GM18909 (cell line): Measurements from ENCODE around the gene SLC18A2.

Experiments used
- ATAC-seq: cut with Tn5 transposase; IDR thresholded peaks from one replicate; pipeline ENCODE4 v1.9.1; 2021; ENCODE audit warnings: mild to moderate bottlenecking; ENCODE audit not compliant: unreplicated experiment, poor library complexity

The SLC18A2 gene

GRCh38 chr10:117240621-117241529 is at the start of gene SLC18A2:
Gene SLC18A2 (plus strand): TSS chr10:117241114. CDS start chr10:117241694, 580 bp downstream.
- ATAC-seq = no peak

DNA sequence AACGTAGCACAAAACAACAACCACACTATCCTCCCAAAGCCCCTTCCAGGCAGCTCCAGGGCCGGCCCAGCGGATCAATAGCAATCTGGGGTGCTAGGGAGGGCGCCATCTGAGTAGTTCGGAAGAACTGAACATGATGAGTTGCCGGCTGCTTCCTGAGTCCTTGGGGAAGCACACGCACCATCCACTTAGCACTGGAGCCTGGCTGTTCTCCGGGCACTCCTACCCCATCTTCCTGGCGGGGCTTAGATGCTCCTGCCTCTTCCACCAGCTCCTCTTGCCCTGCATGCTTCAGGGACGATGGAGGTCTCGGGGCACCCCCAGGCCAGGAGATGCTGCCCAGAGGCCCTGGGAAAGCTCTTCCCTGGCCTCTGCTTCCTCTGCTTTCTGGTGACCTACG is 43.7 kb upstream of the SLC18A2 start, which contains the start of gene KCNK18:
Gene KCNK18 (plus strand): TSS at position 301 of the 400 bp plus-strand sequence. CDS start 0 bp downstream, at position 301.
- ATAC-seq = no peak

- ATAC-seq = no peak
Measured at GRCh38 chr10:117198088-117198487, 42.8 kb upstream of the SLC18A2 start.

DNA sequence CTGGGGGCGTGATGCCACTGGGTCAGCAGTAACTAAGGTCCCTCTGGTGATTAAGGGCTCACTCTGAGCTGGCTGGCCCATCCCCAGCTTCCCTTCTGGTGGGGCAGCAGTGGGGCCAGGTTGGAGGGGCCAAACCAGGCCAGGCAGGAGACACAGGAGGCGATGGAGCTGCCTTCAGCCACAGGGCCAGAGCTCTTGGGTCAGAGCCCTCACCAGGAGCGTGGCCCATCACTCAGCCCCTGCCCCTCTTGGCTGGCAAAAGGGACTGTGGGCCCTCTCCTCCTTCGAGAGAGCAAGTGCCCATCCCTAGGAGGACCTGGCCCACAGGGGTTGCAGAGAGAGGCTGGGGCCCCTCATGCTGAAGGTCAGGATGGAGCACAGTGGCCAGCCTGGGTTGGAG is 39.1 kb upstream of the SLC18A2 start:
- no peak for ATAC-seq

DNA sequence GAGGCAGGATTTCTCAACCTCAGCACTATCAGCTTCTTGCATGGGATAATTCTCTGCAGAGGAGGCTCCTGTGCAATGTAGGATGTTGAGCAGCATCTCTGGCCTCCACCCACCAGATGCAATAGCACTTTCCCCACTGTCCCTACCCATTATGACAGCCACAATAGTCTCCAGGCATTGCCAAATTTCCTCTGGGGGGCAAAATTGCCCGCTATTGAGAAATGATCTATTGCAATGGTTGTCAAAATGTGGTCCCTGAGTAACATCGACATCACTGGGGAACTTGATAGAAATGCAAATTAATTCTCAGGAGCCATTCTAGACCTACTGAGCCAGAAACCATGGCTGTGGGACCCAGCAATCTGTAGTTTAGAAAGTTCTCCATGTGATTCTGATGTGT is 36.6 kb upstream of the SLC18A2 start:
- no peak for ATAC-seq

DNA sequence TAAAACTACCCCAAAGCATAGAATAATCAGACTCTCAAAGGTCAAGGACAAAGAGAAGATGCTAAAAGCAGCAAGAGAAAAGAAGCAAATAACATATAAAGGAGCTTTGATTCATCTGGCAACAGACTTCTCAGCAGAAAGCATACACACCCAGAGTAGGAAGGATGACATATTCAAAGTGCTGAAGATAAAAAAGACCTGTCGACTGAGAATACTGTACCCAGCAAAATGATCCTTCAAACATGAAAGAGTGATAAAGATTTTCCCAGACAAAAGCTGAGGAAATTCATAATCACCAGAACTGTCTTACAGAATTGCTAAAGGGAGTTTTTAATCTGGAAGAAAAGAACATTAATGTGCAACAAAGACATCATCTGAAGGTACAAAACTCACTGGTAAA is 28.7 kb upstream of the SLC18A2 start:
- ATAC-seq = no peak

DNA sequence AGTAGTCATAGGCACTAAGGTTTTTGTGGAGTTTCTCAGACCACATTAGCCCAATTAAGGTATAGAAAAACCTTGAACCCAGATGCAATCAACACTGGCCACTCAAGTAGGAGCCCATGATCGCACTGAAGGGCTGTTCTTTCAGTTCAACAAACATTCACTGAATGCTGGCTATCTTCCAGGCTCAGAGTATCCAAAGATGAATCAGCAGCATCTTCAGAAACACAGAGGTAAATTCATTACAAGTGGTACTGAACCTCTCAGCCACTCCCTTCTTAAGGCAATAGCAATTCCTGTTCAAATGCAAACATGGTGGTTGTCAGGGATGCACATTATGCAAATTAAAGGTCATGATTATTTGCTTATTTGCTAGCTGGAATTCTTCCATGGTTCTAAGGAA is 26.5 kb upstream of the SLC18A2 start:
- ATAC-seq = no peak

DNA sequence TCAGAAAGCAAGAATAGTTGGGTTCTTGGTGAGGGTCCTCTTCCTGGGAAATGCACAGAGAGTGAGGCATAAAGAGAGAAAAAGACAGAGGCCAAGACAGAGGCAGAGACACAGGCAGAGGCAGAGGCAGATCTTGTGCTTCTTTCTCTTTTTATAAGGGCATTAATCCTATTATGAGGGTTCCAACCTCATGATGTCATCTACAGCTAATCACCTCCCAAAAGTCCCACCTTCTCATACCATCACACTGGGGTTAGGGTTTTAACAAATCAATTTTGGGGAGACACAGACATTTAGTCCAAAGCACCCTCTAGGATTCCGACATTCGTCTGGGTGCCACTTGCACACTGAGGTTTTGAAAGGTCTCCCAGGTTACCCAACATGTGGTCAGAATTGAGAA is 25.8 kb upstream of the SLC18A2 start:
- ATAC-seq = no peak

GRCh38 chr10:117216028-117216427 is 24.9 kb upstream of the SLC18A2 start:
- ATAC-seq = no peak

DNA sequence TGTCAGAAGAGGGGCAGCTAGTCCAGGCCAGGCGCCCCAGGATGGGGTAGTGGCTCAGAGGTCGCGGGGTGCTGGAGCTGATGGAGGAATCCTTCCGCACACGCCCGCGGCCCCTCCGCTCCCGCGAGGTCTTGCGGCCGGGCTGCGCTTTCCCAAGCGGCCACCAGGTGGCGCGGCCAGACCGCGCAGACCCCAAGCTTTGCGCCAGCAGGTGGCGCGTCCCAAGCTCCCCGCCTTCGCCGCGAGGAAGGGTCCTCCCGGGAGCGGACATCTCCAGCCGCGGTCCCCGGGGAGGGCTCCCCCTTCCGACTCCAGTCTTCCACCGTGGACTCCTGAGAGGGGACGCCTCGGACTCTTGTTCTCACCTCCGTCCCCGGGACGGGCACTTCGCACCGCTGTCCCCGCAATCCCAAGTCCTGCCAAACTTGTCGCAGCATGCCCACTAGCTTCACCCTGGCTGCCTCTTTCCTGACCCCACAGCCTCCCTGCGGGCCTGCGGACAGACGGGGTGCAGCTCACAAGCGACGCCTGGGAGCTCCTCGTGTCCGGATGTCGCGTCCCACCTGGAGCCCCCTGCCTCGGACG is 24.2 kb upstream of the SLC18A2 start:
- peak; percentile 88 for ATAC-seq

GRCh38 chr10:117217196-117217761 is 23.6 kb upstream of the SLC18A2 start:
- ATAC-seq = peak; percentile 49

DNA sequence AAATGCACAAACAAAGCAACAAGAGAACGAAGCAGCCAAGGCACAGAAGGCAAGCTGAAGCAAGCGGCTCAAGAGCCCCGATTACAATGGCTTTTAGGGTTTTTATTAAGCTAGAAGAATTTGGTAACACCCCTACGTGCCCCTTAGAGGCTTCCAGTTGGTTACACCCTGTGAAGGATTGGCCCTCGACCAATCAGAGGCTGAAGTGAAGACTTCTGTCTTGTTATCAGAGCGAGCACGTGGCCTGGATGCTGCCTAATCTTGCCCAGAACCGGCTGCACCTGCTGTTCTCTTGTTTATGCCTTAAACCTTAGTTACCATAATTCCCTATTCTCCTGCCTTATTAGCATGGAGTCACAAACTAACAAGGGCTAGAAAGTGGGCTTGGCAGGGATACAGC is 22.3 kb upstream of the SLC18A2 start:
- ATAC-seq = no peak

DNA sequence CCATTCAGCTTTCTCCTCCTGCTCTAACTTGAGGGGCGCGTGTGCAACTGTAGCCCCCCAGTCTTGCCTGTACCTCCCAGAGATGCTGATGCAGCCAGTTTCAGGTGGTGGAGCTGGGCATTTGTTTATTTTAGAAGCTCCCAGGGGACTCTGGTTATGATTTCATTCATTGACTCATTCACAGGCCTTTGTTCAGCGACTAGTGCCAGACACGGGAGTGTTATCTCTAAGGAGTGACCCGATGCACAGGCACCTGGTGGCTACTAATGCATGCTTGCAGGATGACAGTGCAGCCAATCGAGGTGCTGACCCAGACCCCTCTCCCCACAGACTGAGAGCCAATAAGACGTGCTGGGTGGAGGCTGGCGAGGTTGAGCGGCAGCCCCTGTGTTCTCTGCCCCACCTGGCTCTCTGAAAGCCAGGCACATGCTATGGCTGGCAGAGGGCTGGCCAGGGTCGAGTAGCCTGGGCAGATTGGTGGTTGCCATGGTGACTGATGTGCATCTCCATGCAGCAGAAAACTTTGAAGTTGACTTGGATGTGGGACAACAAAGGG is 19.7 kb upstream of the SLC18A2 start:
- no peak for ATAC-seq

DNA sequence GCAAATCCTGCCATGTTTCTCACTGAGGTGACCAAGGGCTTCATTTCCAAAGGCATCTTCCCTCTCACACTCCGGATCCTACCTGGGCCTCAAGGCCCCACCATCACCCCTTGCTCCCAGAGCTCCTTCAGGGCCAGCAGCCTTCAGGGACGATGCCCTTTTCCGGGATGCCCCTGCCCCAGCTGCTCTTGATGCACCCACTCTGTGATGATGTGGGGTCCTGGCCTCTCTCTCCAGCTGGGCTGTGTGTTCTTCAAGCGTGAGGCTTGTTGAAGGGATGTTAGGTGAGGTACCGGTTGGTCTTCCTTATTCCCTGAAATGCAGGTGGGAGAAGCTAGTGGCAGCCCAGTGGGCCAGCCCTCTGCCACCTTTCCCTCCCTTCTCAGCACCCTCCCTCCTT is 18.4 kb upstream of the SLC18A2 start:
- no peak for ATAC-seq

GRCh38 chr10:117222976-117223692 is 17.8 kb upstream of the SLC18A2 start:
- ATAC-seq = no peak

- no peak for ATAC-seq
Measured at GRCh38 chr10:117223693-117224430, 17.1 kb upstream of the SLC18A2 start.

GRCh38 chr10:117224881-117225280 is 16.0 kb upstream of the SLC18A2 start:
- ATAC-seq = no peak

DNA sequence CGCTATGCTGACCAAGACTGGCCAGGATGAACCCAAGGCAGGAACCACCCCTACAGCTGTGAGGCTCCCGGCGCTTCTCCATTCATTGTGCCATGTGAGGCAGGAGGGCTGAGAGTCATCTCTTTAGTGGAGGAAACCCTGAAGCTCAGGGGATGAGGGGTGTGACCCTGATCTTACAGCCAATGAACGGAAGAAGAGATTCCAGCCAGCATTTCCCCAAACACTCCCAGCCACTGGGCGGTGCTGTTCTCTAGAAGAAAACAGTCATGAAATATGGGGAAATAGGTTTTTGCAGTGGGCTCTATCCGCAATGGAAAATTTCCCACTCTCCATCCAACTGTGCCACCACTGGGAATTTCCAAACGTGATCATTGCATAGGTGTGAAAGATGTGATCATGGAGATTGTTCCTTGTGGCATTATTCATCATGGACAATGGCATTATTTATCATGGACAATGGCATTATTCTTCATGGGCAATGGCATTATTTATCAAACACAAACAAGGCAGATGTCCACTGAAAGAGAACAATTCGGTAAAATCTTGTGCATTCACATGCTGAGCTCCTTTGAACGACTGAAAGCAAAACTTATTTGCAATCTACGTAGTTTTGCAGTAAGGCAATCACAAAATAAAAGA is 14.0 kb upstream of the SLC18A2 start:
- ATAC-seq = no peak

DNA sequence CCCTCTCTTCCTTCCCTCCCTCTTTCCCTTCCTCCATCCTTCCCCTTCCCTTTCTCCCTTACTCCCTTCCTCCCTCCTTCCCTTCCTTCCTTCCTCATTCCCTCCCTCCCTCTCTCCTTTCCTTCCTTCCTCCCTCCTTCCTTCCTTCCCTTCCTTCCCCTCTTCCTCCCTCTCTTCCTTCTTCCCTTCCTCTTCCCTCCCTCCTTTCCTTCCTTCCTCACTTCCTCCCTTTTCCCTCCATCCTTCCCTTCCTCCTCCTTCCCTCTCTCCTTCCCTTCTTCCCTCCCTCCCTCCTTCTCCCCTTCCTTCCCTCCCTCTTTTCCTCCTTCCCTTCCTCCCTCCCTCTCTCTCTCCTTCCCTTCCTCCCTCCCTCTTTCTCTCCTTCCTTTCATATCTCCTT is 12.7 kb upstream of the SLC18A2 start:
- ATAC-seq = no peak
